GM21717 (cell line): ENCODE measurements around the gene SLC39A8.
"Not testable (repeated sequence)": the region's sequence is repeated elsewhere in the genome, so short reads cannot be mapped to it uniquely, and the experiment has no call there.

Experiments
- ATAC-seq: cut with Tn5 transposase; IDR thresholded peaks from one replicate; pipeline ENCODE4 v1.9.1; 2021; ENCODE audit warnings: mild to moderate bottlenecking, moderate library complexity; ENCODE audit not compliant: unreplicated experiment

SLC39A8 gene

GRCh38 chr4:102302762-102303161, 42.5 kb downstream of the SLC39A8 start:
- no peak for ATAC-seq

DNA sequence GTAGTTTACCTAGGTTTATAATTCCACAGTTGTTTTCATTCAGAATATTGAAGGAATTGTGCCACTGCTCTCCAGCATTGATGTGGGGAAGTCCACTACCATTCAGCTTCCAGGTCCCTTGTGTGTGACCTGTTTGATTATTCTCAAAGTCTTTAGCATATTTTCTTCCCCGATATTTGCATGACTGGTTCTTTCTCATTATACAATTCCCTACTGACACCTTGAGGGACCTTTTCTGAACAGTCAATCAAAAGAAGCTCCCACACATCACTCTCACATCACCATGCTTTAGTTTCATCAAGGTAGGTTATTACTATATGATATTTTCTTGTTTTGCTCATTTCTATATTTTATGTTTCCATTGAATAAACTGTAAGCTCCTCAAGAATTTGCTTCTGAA, 44.1 kb downstream of the SLC39A8 start:
- peak; percentile 34 for ATAC-seq

DNA sequence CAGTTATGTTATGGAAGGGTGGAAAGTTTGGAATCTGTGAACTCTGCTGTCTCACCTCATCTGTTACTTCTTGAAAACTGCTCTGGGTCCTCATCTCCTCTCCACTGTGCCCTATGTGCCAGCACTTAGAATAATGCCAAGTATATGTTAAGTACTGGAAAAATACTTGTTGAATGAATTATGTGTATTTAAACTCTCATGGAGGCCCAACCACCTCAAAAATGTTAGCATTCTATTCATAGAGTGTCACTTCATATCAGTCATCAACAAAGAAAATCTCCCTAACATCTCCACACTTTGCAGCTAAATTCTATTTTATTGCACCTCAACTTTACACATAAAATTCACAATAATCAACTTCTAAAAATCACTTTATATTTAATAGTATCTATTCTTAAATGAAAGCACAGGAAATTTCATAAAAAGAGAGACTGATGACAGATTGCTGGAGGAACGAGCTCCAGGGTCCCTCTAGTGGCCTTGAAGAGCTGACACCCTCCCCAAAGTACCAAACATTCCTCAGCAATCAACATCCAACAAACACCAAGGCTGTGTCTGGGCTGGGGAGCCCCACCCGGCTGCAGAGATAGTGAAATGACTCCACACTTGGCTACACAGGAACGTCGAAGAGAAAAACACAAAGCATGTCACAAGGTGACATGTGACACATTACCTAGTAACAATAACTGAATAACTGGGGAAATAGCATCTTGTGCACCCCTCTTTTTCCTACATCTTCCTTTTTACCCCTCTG, 45.8 kb downstream of the SLC39A8 start:
- peak; percentile 90 for ATAC-seq

- ATAC-seq, result no peak
Measured at GRCh38 chr4:102298716-102299115, 46.6 kb downstream of the SLC39A8 start.

DNA sequence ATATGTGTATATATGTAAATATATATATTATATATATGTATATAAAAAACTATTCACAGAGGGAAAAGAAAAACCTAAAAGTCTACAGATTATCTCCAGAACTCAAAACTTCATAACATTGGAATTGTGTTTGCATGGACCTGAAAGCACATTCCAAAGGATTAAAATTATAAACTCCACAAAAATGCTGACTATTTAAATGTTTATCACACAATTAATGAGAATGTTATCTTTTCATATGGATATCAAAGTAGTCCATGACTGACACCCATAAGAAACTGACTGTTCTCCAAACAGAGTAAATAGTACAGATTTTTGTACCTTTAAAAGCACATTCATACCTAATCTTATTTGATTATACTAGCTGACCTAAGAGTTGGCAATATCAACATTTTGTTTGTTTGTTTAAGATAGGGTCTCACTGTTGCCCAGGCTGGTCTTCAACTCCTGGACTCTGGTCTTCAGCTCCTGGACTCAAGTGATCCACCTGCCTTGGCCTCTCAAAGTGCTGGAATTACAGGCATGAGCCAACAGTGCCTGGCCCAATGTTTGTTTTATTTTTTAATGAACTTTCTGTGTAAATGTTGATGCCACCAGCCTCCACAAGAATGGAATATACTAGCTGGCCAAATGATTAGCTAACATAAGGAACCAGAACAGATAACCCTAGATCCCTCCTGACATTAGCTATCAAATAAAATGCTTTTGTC, 50.0 kb downstream of the SLC39A8 start:
- ATAC-seq, result no peak

GRCh38 chr4:102288497-102288896, 56.8 kb downstream of the SLC39A8 start:
- no peak for ATAC-seq

DNA sequence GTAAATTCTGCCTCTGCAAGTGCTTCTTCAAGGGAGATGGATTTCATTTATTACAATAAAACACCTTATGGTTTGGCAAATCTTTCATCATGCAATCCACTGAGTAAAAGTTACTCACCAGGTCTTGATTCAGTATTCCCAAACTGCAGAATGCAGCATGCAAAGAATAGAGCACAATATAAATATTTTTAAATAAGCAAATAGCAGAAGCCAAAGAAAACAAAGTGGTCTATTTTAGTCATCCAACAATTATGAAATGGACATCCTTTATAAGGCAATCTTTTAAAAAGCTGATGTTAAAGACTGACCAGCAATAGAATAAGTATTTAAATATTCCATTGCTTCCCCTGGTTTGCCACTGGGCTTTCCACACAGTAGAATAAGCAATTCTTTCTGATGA, 59.5 kb downstream of the SLC39A8 start:
- ATAC-seq, result no peak

DNA sequence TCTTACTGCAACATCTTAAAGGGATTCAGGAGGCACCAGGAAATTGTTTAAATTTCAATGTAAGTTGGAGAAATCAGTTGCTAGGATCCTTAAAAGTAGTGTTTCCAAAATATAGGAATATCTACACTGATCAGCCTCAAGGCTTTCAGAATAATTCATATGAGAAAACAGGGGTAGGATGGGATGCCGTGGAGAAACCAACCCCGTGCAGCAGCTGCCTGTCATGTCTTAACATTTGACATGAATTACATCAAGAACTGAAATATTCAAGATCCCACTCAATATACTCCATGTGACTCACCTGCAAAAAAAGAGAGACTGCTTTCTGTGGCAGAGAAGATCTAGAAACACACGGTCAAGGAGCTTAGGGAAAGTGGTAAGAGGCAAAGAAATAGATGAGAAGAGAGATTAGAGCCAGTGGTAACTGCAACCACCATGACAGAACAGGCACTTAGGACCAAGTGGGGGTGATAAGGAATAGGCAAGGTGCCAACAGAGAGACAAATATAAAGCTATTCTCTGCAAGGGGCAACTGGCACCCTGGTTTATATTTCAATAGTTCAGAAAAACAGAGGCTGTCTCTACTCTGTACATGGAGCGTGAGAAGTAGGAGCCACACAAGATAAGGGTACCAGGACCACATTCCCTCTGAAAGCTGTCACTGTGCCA, 64.0 kb downstream of the SLC39A8 start:
- ATAC-seq, result no peak

- ATAC-seq, result not testable (repeated sequence)
Measured at GRCh38 chr4:102273317-102273716, 72.0 kb downstream of the SLC39A8 start.

GRCh38 chr4:102272318-102272717, 73.0 kb downstream of the SLC39A8 start:
- ATAC-seq, result no peak

GRCh38 chr4:102268355-102268754, 76.9 kb downstream of the SLC39A8 start:
- no peak for ATAC-seq

DNA sequence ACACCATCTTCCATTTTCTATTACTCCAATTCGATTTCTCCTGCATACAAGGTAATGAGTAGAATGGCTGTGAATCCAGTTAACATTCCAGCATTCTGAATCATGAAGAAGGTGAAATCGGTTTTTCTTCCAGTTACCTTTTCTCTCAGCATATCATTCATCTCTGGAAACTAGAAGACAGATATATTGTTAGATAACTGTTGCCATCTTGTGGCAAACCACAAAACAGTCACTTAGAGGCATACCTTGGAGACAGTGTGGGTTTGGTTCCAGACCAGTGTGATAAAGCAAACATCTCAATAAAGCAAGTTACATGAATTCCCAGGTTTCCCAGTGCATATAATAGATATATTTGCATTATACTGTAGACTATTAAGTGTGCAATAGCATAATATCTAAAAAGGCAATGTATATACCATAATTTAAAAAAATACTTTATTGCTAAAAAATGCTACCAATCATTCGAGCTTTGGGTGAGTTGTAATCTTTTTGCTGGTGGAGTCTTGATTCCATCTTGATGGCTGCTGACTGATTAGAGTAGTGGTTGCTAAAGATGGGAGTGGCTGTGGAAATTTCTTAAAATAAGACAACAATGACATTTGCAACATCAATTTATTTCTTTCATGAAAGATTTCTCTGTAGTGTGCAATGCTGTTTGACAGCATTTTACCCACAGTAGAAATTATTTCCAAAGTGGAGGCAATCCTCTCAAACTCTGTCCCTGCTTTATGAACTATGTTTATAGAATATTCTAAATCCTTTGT, 82.1 kb downstream of the SLC39A8 start:
- peak; percentile 94 for ATAC-seq

- no peak for ATAC-seq
Measured at GRCh38 chr4:102259702-102260101, 85.6 kb downstream of the SLC39A8 start.

GRCh38 chr4:102259081-102259480, 86.2 kb downstream of the SLC39A8 start:
- no peak for ATAC-seq

DNA sequence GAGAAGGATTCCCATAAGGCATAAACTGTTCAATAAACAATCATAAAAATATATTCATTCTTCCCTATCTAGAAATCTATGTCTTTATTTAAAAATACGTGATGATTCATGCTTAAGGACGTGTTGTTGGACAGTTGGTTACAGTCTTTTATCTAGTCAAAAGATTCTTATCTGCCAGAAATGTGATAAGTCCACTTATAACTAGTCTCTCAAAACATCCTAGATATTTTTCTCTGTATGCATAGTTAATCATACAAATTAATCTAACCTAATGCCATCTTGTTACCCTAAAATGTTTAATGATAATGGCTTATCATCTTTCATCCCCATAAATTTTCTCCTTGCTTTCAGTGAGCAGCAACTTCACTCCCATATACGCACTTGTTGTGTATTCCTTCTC, 89.0 kb downstream of the SLC39A8 start:
- ATAC-seq, result no peak

DNA sequence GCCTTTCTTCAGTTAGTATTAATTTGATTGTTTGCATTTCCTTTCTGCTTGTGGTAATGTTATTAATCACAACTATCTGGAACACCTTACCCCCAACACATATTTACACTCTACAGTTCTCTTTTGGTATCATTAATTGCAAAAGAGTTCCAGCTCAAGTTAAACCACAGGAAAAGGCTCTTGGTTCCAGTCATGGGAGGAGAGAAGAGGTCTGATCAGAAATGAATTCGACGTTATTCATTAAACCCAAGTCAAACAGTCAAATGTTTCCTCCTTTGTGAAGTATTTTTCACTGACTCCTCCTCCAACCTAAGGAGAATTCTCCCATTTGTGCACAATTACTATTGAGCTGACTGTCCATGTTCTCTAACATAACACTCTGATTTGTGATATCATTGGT, 91.4 kb downstream of the SLC39A8 start:
- ATAC-seq, result no peak

GRCh38 chr4:102252171-102252570, 93.1 kb downstream of the SLC39A8 start:
- ATAC-seq, result no peak

GRCh38 chr4:102250341-102250740, 94.9 kb downstream of the SLC39A8 start:
- ATAC-seq, result no peak

- ATAC-seq, result no peak
Measured at GRCh38 chr4:102247041-102247440, 98.2 kb downstream of the SLC39A8 start.

DNA sequence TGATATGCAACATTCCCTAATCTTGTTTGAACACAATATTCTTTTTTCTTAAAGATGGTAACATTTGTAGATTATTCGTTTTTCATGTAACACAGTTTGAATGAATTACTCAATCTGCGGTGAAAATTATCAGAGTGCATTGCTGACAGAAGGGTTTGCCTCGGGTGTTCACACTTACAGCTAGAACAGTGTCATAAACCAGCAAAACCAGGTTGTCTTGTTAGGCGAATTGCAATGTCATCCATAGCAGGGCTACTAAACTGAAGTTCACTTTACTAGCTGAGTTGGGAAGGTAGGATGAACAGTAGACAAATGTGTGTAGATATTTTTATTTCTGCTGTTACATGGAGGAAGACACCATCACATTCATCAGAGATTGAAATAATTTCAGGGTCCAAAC, 98.9 kb downstream of the SLC39A8 start:
- ATAC-seq, result no peak

- no peak for ATAC-seq
Measured at GRCh38 chr4:102244878-102245535, 100.3 kb downstream of the SLC39A8 start.
